ENCODE data around the gene DBT.
"Not testable (repeated sequence)": the region's sequence is repeated elsewhere in the genome, so short reads cannot be mapped to it uniquely, and the experiment has no call there.

The DBT gene

GRCh38 chr1:100249537-100250257, at the start of gene DBT:
TSS of gene DBT (minus strand) at chr1:100249834. CDS start at chr1:100249820, 14 bp downstream.
- peak; percentile 93 for DNase-seq (ENCODE audit: low spot score)

GRCh38 chr1:100298512-100298911, 48.9 kb upstream of the DBT start:
- DNase-seq (ENCODE audit: low spot score) = no peak

- DNase-seq (ENCODE audit: low spot score) = not testable (repeated sequence)
Measured at GRCh38 chr1:100296997-100297396, 47.4 kb upstream of the DBT start.

GRCh38 chr1:100296140-100296539, 46.5 kb upstream of the DBT start:
- DNase-seq (ENCODE audit: low spot score) = no peak

GRCh38 chr1:100292711-100293110, 43.1 kb upstream of the DBT start:
- DNase-seq (ENCODE audit: low spot score) = no peak

- DNase-seq (ENCODE audit: low spot score) = no peak
Measured at GRCh38 chr1:100290291-100290690, 40.7 kb upstream of the DBT start.

- no peak for DNase-seq (ENCODE audit: low spot score)
Measured at GRCh38 chr1:100287162-100287561, 37.5 kb upstream of the DBT start.

- DNase-seq (ENCODE audit: low spot score) = no peak
Measured at GRCh38 chr1:100284591-100284990, 35.0 kb upstream of the DBT start.

- DNase-seq (ENCODE audit: low spot score) = no peak
Measured at GRCh38 chr1:100279954-100280682, 30.5 kb upstream of the DBT start.

GRCh38 chr1:100279358-100279923, 29.8 kb upstream of the DBT start:
- no peak for DNase-seq (ENCODE audit: low spot score)

GRCh38 chr1:100277866-100278265, 28.2 kb upstream of the DBT start:
- DNase-seq (ENCODE audit: low spot score) = no peak

- no peak for DNase-seq (ENCODE audit: low spot score)
Measured at GRCh38 chr1:100268202-100268601, 18.6 kb upstream of the DBT start.

- no peak for DNase-seq (ENCODE audit: low spot score)
Measured at GRCh38 chr1:100267284-100267683, 17.6 kb upstream of the DBT start.

- DNase-seq (ENCODE audit: low spot score) = no peak
Measured at GRCh38 chr1:100266741-100267140, 17.1 kb upstream of the DBT start.

- peak; percentile 94 for DNase-seq (ENCODE audit: low spot score)
Measured at GRCh38 chr1:100265931-100266740, 16.5 kb upstream of the DBT start, which contains the start of gene RTCA. TSS of gene RTCA (plus strand) at chr1:100266216. CDS start at chr1:100266376, 160 bp downstream.

GRCh38 chr1:100265562-100265930, 15.9 kb upstream of the DBT start:
- DNase-seq (ENCODE audit: low spot score) = no peak

GRCh38 chr1:100264081-100264480, 14.4 kb upstream of the DBT start:
- DNase-seq (ENCODE audit: low spot score) = not testable (repeated sequence)

GRCh38 chr1:100261686-100262085, 12.1 kb upstream of the DBT start:
- DNase-seq (ENCODE audit: low spot score) = no peak

- DNase-seq (ENCODE audit: low spot score) = not testable (repeated sequence)
Measured at GRCh38 chr1:100258427-100258826, 8.8 kb upstream of the DBT start.

GRCh38 chr1:100256273-100256672, 6.6 kb upstream of the DBT start:
- DNase-seq (ENCODE audit: low spot score) = not testable (repeated sequence)

GRCh38 chr1:100253552-100253951, 3.9 kb upstream of the DBT start:
- DNase-seq (ENCODE audit: low spot score) = no peak

GRCh38 chr1:100252901-100253300, 3.3 kb upstream of the DBT start:
- DNase-seq (ENCODE audit: low spot score) = no peak

Data from left forelimb (tissue), 1 donor.